ENCODE data around the gene GOLT1B. TPM values are rescaled to one million over a fixed set of nuclear protein-coding genes. Genes with fewer than 3 reads are reported as not detected.

GOLT1B gene
- polyA plus RNA-seq, 1 experiment: 119 TPM

DNA sequence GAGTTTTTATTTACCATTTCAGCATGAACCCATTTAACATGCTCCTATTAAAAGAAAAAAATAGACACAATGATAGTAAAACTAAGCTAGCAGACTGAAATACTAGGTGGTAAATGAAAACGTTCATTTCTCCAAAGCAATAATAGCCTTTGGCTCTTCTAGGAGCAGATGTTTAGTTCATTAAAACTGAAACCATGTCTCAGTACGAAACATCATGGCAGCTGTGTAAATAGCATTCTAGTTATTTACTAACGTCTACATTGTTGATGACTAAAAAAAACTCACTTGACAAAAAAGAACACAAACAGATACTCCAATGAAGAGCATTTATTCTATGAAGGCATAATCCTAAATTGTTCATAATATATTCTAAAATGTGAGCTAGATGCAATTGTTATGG lies 18.1 kb upstream of the GOLT1B start:
- TF ChIP-seq, protein P1, sequence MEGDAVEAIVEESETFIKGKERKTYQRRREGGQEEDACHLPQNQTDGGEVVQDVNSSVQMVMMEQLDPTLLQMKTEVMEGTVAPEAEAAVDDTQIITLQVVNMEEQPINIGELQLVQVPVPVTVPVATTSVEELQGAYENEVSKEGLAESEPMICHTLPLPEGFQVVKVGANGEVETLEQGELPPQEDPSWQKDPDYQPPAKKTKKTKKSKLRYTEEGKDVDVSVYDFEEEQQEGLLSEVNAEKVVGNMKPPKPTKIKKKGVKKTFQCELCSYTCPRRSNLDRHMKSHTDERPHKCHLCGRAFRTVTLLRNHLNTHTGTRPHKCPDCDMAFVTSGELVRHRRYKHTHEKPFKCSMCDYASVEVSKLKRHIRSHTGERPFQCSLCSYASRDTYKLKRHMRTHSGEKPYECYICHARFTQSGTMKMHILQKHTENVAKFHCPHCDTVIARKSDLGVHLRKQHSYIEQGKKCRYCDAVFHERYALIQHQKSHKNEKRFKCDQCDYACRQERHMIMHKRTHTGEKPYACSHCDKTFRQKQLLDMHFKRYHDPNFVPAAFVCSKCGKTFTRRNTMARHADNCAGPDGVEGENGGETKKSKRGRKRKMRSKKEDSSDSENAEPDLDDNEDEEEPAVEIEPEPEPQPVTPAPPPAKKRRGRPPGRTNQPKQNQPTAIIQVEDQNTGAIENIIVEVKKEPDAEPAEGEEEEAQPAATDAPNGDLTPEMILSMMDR (IDR thresholded peaks at IDR 0.05; ENCODE audit: insufficient read depth, low read depth, low read length): no peak
- no peak for DNase-seq (ENCODE audit: low read depth)
- POLR2A ChIA-PET: no interaction called here
- H3K4me3 ChIP-seq (ENCODE audit: low read depth, low read length): no peak overlapping the region
- no peaks in the 10 kb centered on the region for H3K27me3 ChIP-seq (ENCODE audit: control insufficient read depth, insufficient read depth, low read length)
- CTCF ChIA-PET: no interaction called here
- H3K36me3 ChIP-seq (ENCODE audit: control insufficient read depth, insufficient read depth, low read length): peaks cover 11% of the 10 kb centered on the region

DNA sequence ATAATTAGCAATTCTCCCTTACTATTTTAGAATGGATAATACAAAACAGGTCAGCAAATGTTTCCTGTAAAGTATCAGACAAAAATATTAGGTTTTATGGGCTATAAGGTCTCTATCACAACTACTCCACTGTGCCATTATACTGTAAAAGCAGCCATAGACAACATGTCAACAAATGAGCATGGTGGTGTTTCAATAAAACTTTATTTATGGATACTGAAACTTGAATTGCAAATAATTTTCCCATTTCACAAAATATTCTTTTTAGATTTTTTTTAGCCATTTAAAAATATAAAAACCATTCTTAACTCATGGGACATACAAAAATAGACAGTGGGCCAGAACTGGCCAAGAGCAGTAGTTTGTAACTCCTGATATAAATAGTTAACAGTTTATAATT lies 15.6 kb upstream of the GOLT1B start:
- H3K36me3 ChIP-seq (ENCODE audit: control insufficient read depth, insufficient read depth, low read length): peaks cover 6% of the 10 kb centered on the region
- H3K27me3 ChIP-seq (ENCODE audit: control insufficient read depth, insufficient read depth, low read length): no peaks in the 10 kb centered on the region
- no peak for DNase-seq (ENCODE audit: low read depth)
- no peak overlapping the region for H3K4me3 ChIP-seq (ENCODE audit: low read depth, low read length)
- CTCF ChIA-PET: interaction anchor here (1.2 kb wide), 1 partner anchor 10 kb away, joined by 4 read pairs; no protein-coding TSS in a partner anchor
- POLR2A ChIA-PET: no interaction called here
- TF ChIP-seq, protein P1 (IDR thresholded peaks at IDR 0.05; ENCODE audit: insufficient read depth, low read depth, low read length): no peak

DNA sequence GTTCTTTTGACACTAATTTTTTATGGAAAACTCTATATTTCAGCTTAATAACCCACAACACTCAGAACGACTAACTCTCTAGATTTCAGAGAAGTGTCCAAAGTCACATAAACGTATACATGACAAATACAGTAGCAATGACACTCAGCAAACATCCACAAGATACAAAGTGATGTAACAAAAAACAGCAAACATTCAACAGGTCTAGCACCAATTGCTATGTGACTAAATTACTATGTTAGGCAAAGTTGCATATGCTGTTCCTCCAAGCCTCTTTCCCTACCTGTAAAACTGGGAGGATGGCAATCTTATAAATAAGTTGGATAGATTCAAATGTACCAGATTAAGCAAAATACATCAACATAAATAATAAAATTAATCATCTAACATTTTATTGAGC lies 1.8 kb upstream of the GOLT1B start:
- POLR2A ChIA-PET: no interaction called here
- TF ChIP-seq, protein P1 (IDR thresholded peaks at IDR 0.05; ENCODE audit: insufficient read depth, low read depth, low read length): no peak

DNA sequence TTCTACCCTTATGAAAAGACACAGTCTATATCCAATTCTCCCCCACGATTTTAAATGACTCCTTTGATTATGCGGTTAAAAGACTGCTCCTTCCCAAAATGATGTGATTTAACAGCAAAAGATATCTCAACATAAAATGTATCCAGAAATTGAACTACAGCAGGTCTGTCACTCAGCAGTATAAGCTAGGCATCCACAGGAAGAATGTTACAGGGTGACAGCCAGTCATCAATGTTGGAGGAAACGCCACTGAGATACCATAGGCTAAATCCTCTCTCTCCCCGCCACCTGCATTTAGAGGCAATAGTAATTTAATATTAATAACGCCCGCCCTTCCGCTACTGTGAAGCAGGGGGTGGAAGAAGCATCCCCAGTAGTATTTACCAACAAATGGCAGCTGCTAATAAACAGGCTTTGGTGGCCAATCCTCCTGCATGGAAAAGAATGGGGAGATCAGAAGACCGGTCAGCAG lies 767 bp upstream of the GOLT1B start:
- ChIA-PET POLR2A (no interaction called here), CTCF (no interaction called here)
- Histone ChIP-seq H3K27me3 (ENCODE audit: control insufficient read depth, insufficient read depth, low read length) (no peaks in the 10 kb centered on the region), H3K36me3 (ENCODE audit: control insufficient read depth, insufficient read depth, low read length) (peaks cover 5% of the 10 kb centered on the region), H3K4me3 (ENCODE audit: low read depth, low read length) (peak overlapping the region; percentile 95)
- no peak for DNase-seq (ENCODE audit: low read depth)
- TF ChIP-seq, protein P1 (IDR thresholded peaks at IDR 0.05; ENCODE audit: insufficient read depth, low read depth, low read length): no peak

More for the DNA sequence above, 1.8 kb upstream of the GOLT1B start:
- DNase-seq (ENCODE audit: low read depth): no peak
- Histone ChIP-seq H3K4me3 (ENCODE audit: low read depth, low read length) (no peak overlapping the region), H3K36me3 (ENCODE audit: control insufficient read depth, insufficient read depth, low read length) (peaks cover 5% of the 10 kb centered on the region), H3K27me3 (ENCODE audit: control insufficient read depth, insufficient read depth, low read length) (no peaks in the 10 kb centered on the region)
- CTCF ChIA-PET: no interaction called here

DNA sequence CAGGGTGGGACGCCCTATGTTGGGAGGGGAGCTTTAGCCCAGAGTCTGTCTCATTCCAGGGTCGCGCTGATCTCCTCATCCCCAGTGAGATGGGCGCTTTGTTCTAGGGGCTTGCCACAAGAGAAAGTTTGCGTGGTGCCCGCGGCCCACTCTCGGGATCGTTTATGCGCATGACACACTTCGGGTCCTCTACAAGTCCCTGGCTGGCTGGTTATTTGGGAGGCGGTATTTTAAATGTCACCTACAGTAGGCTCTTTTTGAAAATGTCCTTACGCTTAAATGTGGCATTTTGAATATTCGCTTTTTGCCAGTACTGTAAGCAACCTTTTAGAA lies 541 bp downstream of the GOLT1B start:
- H3K4me3 ChIP-seq (ENCODE audit: low read depth, low read length): peak overlapping the region; percentile 95

More for the DNA sequence above, 541 bp downstream of the GOLT1B start:
- no peak for DNase-seq (ENCODE audit: low read depth)
- no peaks in the 10 kb centered on the region for H3K27me3 ChIP-seq (ENCODE audit: control insufficient read depth, insufficient read depth, low read length)
- TF ChIP-seq, protein P1 (IDR thresholded peaks at IDR 0.05; ENCODE audit: insufficient read depth, low read depth, low read length): no peak
- ChIA-PET CTCF (interaction anchor here (0.6 kb wide), 2 partner anchors 9 to 17 kb away, joined by 3 to 5 read pairs; no protein-coding TSS in a partner anchor), POLR2A (no interaction called here)
- H3K36me3 ChIP-seq (ENCODE audit: control insufficient read depth, insufficient read depth, low read length): peaks cover 3% of the 10 kb centered on the region; the same call in 1 of the 2 replicates

Measured in BJ (cell line).